HG02610 (cell line): ENCODE data around the gene SOAT2.
"Not testable (repeated sequence)": the region's sequence is repeated elsewhere in the genome, so short reads cannot be mapped to it uniquely, and the experiment has no call there.

Experiments
- ATAC-seq: cut with Tn5 transposase; IDR thresholded peaks from one replicate; pipeline ENCODE4 v1.9.1; 2021; ENCODE audit warnings: mild to moderate bottlenecking, moderate library complexity; ENCODE audit not compliant: unreplicated experiment

The SOAT2 gene

GRCh38 chr12:53079226-53080117, 23.8 kb upstream of the SOAT2 start, which contains the start of gene SPRYD3:
SPRYD3 (minus strand) TSS chr12:53079390; CDS start chr12:53079333, 57 bp downstream.
- peak; percentile 99 for ATAC-seq

DNA sequence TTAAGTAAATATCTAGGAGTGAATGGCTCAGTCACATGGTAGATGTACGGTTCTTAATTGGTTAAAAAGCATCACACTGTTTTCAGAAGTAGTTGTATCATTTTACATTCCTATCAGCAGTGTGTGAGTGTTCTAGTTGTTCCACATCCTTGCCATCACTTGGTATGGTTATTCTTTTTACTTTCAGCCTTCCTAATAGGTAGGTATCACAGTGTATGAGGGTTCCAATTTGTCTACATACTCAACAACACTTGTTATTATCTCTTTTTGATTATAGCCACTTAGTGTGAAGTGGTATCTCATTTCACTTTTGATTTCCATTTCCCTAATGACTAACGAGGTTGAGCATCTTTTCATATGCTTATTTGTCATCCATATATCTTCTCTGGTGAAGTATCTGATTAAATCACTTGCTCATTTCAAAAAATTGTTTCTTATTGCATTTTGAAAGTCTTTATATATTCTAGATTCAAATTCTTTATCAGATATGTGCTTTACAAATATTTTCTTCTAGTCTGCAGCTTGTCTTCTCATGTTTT, 20.6 kb upstream of the SOAT2 start:
- no peak for ATAC-seq

DNA sequence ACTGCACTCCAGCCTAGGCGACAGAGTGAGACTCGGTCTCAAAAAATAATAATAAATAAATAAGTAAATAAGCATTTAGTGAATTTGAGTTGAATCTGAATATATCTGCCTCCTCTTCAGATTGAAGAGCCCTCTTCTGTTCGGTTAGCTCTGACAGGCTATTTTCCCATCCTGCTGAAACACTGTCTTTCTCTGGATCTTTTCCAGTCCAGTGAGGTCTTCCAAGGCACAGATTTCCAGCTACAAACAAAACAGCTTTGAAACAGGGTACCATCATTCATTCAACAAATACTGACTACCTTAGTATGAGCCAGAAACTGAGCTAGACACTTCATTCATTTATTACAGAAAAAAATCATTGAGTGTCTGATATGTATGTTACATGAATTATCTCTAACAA, 16.9 kb upstream of the SOAT2 start:
- ATAC-seq, result no peak

DNA sequence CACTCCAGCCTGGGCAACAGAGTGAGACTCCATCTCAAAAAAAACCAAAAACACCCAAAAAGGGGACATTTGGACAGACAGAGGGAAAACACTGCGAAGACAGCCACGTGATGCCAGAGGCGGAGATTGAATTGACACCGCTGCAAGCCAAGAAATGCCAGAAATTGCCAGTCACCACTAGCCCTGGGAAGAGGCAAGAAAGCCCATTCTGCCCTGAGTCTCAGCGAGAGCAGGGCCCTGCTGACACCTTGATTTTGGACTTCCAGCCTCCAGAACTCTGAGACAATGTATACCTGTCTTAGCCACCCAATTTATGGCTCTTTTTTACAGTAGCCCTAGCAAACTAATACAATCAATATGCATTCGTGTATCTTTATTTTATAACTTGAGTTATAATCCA, 13.2 kb upstream of the SOAT2 start:
- no peak for ATAC-seq

- no peak for ATAC-seq
Observed at GRCh38 chr12:53090554-53090953, 12.7 kb upstream of the SOAT2 start.

- ATAC-seq, result no peak
Observed at GRCh38 chr12:53091756-53092155, 11.5 kb upstream of the SOAT2 start.

- ATAC-seq, result no peak
Observed at GRCh38 chr12:53093777-53094393, 9.4 kb upstream of the SOAT2 start.

DNA sequence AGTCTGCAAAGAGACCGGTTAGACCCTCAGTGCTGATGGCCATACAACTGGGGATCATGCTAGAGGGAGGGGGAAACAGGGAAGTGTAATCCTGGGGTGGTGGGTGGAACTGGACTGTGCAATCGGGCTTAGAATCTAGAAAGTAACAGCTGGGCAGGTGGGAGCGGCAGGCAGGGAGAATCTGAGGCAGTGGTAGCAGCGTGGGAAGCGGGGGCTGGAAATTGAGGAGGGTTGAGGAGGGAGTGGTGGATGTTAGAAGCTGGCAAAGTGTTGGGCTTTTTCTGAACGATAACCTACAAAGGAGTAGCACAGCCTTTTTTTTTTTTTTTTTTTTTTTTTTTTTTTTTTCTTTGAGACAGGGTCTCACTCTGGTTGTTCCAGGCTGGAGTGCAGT, 8.9 kb upstream of the SOAT2 start:
- ATAC-seq, result no peak

GRCh38 chr12:53094796-53095595, 8.3 kb upstream of the SOAT2 start:
- not testable (repeated sequence) for ATAC-seq

GRCh38 chr12:53095596-53095895, 7.7 kb upstream of the SOAT2 start:
- not testable (repeated sequence) for ATAC-seq

DNA sequence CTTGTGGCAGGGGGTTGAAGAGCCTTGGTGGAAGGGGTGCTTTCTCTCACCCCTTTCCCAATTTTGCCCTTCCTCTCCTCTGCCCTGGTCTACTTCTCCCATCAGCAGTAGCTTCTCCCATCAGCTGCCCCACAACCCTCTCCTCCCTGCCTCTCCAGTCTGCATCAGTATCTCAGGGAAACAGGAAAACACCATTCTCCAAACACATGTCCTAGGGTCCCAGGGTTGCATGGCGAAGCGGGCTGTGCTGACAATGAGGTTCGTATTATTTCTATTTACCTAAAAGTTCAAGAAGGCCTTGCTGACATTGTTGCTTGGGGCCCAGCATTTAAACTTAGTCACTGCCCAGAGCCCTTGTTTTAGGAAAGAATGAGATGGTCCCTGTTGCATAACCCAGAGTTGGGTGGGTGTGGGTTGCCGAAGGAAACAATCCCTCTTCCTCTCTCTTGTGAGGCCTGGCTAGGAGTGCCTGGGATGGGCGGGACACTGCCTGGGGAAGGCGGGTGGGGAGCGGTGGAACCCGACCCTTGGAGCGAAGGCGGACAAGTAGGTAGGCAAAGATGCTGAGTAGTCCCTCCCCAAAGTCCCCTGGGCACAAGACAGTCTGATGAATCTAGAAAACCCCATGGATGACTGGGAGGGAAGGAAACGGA, 7.1 kb upstream of the SOAT2 start:
- no peak for ATAC-seq

DNA sequence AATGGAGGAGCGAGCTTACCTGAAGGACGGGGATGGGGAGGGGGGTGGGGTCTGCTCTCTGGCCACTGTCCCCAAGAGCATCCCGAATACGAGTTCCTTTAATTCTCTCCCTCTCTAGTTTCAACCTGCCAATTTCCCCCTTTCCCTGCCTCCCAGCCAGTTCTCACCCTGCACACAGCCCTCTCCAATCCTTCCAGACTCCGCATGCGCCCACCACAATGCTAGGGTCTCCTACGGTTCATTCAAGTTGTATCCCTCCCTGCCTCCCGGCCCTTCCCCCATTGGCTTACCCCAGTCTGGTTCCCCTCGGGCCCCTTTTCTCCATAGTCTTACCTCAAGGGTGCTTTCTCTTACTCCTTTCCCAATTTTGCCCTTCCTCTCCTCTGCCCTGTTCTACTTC, 6.5 kb upstream of the SOAT2 start:
- ATAC-seq, result no peak

GRCh38 chr12:53097207-53097563, 6.1 kb upstream of the SOAT2 start:
- ATAC-seq, result no peak

GRCh38 chr12:53097564-53098353, 5.5 kb upstream of the SOAT2 start, which contains the start of gene IGFBP6:
IGFBP6 (plus strand) TSS chr12:53097667; CDS start chr12:53097718, 51 bp downstream.
- no peak for ATAC-seq

GRCh38 chr12:53098354-53098981, 4.8 kb upstream of the SOAT2 start:
- no peak for ATAC-seq

DNA sequence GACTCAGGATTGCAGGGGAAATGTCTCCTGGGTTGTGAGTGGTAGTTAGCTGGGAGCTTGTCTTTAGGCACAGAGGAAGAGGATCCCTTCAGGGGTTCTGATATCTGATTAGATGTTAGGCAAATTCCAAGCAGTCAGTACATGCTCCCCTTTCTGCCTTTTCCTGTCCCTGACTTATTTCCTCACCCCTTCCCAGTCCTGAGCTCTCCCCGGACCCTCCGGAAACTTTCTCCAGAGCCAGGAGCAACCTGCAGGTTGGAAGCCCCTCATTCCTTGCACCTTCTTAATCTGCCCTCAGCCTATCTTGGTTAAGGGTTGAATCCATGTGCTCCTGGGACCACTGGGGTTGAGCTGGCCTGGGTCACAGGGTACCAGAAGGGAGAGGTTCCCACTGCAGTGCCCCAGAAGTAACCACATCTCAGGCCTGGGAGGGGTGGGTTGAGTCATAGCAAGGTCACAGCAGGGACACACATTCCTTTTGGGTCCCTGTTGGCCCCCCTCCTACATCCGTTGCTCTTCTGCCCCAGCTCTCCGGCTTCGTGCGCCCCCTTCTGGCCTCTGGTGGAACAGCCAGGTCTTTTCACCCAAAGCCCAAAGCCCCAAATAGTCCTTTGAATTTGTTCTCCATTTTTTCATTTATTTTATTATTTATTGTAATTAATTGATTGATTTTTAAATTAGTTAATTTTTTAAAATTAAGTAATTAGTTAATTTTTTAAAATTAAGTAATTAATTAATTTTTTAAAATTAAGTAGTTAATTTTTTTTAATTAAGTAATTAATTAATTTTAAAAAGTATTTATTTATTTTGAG, 4.0 kb upstream of the SOAT2 start:
- no peak for ATAC-seq

GRCh38 chr12:53100466-53101151, 2.7 kb upstream of the SOAT2 start:
- ATAC-seq, result no peak

DNA sequence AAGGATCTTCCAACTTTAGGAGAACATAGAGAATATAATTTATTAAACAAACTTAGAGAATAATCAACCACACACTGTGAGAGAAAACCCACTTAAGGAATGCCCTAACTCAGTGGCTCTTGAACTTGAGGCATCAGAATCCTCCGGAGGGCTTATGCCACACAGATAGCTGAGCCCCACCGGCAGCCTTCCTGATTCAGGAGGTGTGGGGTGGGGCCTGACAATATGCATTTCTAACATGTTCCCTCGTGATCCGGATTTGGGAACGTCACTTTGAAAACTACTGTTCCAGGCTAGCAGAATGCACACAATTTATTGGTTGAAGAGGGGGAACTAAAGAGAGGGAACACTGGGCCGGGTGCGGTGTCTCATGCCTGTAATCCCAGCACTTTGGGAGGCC, 2.0 kb upstream of the SOAT2 start:
- no peak for ATAC-seq
